Activated T-helper 17 cell treated with anti-CD3 and anti-CD28 coated beads, Interleukin-2, amount 50 U/mL, for 72 hours (primary cell): Measurements from ENCODE around the gene PSMB10. TPM values are rescaled to one million over a fixed set of nuclear protein-coding genes. Genes with fewer than 3 reads are reported as not detected.
"Not testable (repeated sequence)": the region's sequence is repeated elsewhere in the genome, so short reads cannot be mapped to it uniquely, and the experiment has no call there.

Experiments used
- ATAC-seq: fragments of 150-1000 bp; cut with Tn5 transposase; replicated peaks from 2 replicates; pipeline ENCODE4 v1.10.0; 2021; ENCODE audit warnings: mild to moderate bottlenecking, moderate library complexity
- H3K27ac Mint-ChIP-seq: one replicate; pipeline ENCODE4 v1.8.0; 2022; ENCODE audit warnings: mixed read lengths
- H3K27me3 Mint-ChIP-seq: one replicate; pipeline ENCODE4 v1.8.0; 2022; ENCODE audit warnings: mixed read lengths
- H3K36me3 Mint-ChIP-seq: one replicate; pipeline ENCODE4 v1.8.0; 2022; ENCODE audit warnings: low read depth, mild to moderate bottlenecking, mixed read lengths
- H3K4me1 Mint-ChIP-seq: one replicate; pipeline ENCODE4 v1.8.0; 2022; ENCODE audit warnings: mixed read lengths
- H3K4me3 Mint-ChIP-seq: one replicate; pipeline ENCODE4 v1.8.0; 2022; ENCODE audit warnings: mild to moderate bottlenecking, mixed read lengths
- H3K9me3 Mint-ChIP-seq: one replicate; pipeline ENCODE4 v1.8.0; 2022; ENCODE audit warnings: mixed read lengths
- total RNA-seq, 2 donors: library from RNA; stranded (reverse); gene quantifications; one replicate each; pipeline ENCODE4 v1.2.3, GENCODE V29; 2022

PSMB10 gene
- total RNA-seq, 2 donors from 2014 or later: 201 to 217 TPM

DNA sequence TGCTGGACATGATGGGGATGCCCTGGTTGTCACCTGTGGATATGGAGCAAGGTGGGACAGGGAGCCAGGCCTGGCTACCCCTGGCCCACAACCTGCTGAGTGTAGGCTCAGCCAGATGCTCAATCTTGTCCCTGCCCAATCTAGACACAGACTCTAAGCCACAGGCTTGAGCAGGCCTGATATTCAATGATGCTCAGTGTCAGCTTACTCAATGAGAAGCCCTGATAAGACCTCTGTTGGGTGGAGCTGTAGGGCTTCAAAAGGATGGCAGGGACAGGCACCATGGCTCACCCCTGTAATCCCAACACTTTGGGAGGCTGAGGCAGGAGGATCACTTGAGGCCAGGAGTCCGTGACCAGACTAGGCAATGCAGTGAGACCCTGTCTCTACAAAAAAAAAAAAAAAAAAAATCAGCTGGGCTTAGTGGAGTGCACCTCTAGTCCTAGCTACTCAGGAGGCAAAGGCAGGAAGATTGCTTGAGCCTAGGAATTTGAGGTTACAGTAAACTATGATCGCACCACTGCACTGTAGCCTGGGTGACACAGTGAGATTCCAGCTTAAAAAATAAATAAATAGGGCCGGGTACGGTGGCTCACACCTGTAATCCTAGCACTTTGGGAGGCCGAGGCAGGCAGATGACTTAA lies 3.9 kb upstream of the PSMB10 start:
- Mint-ChIP-seq H3K4me3 (peak overlapping the region; percentile 48), H3K36me3 (peaks cover 24% of the 10 kb centered on the region), H3K4me1 (peaks cover 12% of the 10 kb centered on the region), H3K9me3 (no peaks in the 10 kb centered on the region), H3K27me3 (no peaks in the 10 kb centered on the region), H3K27ac (no peak overlapping the region)
- ATAC-seq: no peak

DNA sequence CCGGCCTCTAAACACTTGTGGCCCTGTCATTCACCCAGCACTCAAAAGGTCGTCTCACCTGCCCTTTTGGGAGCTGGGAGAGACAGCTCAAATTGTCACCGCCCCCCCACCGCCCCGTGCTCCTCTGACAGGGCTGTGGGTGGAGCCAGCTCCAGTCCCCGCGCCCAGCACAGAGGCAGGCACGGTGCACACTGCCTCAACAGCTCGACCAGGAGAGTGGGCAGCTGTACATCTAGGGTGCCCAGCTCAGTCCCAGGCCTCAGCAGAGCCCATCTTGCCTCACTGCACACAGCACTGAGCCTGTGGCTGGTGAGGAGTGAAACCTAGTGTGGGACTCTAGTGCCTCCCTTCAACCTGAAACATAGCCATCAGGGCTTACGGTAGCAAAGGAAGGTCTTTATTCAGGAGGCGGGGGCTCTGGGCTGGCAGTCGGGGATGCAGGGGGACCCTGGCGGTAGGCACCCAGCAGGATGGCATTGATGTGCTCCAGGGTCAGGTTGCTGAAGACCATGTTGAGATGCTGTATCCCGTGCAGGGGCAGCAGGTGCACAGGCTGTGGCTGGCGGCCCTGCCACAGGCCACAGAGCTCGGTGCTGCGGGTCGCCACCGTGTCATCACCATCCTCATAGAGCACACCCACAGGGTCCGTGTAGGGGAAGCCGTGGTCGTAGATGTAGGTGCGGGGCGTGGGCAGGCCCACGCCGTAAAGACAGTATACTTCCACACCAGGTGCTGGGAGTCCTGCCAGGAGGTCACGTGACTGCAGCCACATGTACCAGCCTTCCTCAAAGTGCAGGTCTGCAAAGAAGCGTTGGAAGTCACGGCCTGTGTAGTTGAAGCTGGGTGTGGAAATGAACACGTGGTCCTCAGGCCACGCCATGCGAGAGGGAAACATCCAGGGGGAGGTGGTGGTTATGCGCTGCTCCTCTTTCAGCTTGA lies 3.1 kb upstream of the PSMB10 start:
- H3K27me3 Mint-ChIP-seq: no peaks in the 10 kb centered on the region
- ATAC-seq: no peak
- peaks cover 32% of the 10 kb centered on the region for H3K36me3 Mint-ChIP-seq
- no peaks in the 10 kb centered on the region for H3K9me3 Mint-ChIP-seq
- no peak overlapping the region for H3K27ac Mint-ChIP-seq
- H3K4me3 Mint-ChIP-seq: peak overlapping the region; percentile 48
- peaks cover 18% of the 10 kb centered on the region for H3K4me1 Mint-ChIP-seq

DNA sequence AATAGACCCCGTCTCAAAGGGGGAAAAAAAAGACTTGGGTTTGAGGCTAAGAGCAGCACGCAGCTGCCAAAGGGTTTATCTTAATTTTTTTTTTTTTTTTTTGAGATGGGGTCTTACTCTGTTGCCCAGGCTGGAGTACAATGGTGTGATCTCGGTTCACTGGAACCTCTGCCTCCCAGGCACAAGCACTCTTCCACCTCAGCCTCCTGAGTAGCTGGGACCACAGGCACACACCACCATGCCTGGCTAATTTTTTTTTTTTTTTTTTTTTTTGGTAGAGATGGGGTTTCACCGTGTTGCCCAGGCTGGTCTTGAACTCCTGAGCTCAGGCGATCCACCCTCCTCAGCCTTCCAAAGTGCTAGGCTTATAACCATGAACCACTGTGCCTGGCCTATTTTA lies 1.1 kb upstream of the PSMB10 start:
- Mint-ChIP-seq H3K36me3 (peaks cover 53% of the 10 kb centered on the region), H3K27ac (peak overlapping the region; percentile 99), H3K4me3 (peak overlapping the region; percentile 81), H3K4me1 (peaks cover 18% of the 10 kb centered on the region)
- not testable (repeated sequence) for ATAC-seq, H3K9me3 Mint-ChIP-seq, H3K27me3 Mint-ChIP-seq

DNA sequence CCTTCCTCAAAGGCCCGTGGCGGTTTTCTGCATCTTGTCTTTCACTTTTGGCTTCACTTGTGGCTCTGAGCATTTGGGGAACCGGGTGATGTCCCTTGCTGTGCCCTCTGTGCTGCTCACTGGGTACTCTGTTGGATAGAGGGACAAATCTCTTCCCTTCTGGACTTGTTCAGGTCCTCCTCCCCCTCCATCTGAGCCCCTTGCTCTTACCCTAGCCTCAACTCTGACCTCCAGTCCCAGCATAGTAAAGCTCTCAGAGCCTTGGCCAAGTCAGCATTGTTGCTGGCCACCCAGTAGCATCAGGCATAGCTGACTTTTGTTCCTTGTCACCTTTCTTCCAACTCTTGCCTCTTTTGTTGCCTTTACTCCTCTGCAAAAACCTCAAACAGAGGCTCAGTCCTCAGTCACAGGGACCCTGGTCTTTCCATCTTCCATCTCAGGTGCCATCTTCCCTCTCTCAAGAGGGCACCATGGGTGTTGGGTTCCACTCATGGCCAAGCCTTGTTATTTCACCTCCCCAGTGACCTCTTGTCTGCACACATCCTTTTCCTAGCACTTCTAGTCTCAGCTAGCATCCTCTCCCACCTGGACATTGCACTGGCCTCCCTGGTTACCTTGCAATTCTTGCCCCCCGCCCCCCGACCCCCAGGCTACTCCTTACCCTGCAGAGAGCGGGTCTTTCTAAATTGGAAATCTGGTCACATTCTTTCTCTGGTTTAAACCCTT lies 393 bp upstream of the PSMB10 start:
- peaks cover 60% of the 10 kb centered on the region for H3K36me3 Mint-ChIP-seq

DNA sequence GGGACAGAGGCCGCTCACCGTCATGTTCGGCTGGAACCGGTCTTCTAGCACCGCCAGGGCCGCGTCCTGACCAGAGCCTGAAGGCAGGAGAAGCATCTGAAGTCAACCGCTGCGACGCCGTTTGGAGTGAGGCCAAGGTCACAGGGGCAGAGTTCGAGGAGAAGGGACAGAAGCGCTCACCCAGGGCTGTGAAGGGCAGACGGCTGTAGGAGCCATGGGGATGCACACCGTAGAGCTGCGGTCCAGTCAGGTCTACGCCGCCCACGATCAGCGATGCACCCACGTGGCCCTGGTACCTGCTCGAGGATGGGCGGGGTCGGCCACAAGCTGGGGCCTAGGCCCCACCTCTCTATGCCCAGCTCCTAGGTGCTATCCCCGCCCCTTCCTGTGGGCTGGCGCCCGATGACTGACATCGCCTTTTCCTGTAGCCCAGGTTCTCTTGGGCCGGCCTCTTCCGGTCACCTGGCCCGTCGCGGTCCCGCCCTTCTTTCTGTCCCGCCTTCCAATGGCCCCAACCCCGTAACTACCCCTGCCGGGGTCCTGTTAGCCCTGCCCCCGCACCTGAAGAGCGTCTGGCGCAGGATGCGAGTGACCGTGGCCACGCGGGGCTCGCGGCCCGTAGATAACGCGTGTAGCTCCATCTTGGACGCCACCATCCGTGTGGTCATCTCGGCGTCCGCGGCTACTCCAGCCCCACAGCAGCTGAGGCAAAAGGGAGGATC lies 1.1 kb downstream of the PSMB10 start:
- Mint-ChIP-seq H3K36me3 (peaks cover 67% of the 10 kb centered on the region), H3K9me3 (no peaks in the 10 kb centered on the region), H3K27ac (peak overlapping the region; percentile 99), H3K4me3 (peak overlapping the region; percentile 81), H3K27me3 (no peaks in the 10 kb centered on the region), H3K4me1 (peaks cover 18% of the 10 kb centered on the region)
- peak; percentile 96 for ATAC-seq

More for the DNA sequence above, 393 bp upstream of the PSMB10 start:
- no peaks in the 10 kb centered on the region for H3K27me3 Mint-ChIP-seq
- H3K4me1 Mint-ChIP-seq: peaks cover 18% of the 10 kb centered on the region
- H3K27ac Mint-ChIP-seq: peak overlapping the region; percentile 99
- H3K4me3 Mint-ChIP-seq: peak overlapping the region; percentile 81
- ATAC-seq: peak; percentile 63
- no peaks in the 10 kb centered on the region for H3K9me3 Mint-ChIP-seq

DNA sequence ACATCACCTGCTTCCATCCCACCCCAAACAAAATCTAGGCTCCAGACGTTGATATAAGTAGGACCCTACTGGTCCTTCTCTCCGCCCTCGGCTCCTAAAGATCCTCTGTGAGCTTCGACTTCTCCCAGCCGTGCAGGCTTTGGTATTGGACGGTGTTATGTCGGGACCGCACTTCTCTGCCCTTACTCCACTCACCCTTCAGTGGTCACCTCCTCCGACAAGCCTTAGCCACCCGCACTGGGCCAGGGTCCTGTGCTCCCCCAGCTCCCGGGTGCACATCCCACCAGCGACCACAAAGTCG lies 1.6 kb downstream of the PSMB10 start:
- peaks cover 73% of the 10 kb centered on the region for H3K36me3 Mint-ChIP-seq
- H3K27ac Mint-ChIP-seq: peak overlapping the region; percentile 99
- peak overlapping the region; percentile 81 for H3K4me3 Mint-ChIP-seq
- H3K4me1 Mint-ChIP-seq: peaks cover 15% of the 10 kb centered on the region
- no peaks in the 10 kb centered on the region for H3K9me3 Mint-ChIP-seq
- no peaks in the 10 kb centered on the region for H3K27me3 Mint-ChIP-seq
- no peak for ATAC-seq

DNA sequence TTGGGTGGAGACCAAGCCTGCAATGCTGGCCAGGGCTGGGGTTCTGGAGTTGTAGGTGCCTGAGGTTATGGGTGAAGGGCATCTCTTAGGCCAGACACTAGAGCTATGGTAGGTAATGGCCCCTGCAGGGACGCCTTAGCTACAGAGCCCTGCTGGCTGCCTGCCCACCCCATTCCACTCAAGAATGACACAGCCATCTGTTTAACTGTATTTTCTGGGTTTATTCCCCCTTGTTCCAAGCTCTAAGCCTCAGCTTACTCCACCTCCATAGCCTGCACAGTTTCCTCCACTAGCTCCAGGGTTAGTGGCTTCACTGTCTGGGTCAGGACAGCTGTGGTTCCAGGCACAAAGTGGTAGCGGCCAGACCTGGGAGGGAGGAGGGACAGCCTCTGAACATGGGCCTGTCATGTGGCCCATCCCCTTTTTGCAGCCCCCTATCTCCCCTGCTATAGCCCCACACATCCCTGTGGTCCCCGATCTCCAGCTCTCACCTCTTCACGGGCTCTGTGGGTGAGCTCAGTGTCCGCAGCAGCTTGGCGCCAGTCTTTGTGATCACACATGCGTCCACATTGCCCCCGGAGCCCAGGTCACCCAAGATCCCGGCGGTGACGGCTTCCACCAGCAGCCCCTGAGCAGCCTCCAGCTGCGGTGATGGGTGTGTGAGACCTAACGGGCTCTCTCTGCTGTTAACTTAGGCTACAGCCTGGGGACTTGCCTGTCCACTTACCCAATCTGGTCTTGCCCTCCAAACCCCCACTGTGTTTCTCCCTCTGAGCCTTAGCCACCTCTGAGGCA lies 2.1 kb downstream of the PSMB10 start:
- H3K36me3 Mint-ChIP-seq: peaks cover 78% of the 10 kb centered on the region
- peaks cover 11% of the 10 kb centered on the region for H3K4me1 Mint-ChIP-seq
- peak overlapping the region; percentile 99 for H3K27ac Mint-ChIP-seq
- peak overlapping the region; percentile 81 for H3K4me3 Mint-ChIP-seq
- no peaks in the 10 kb centered on the region for H3K9me3 Mint-ChIP-seq
- no peaks in the 10 kb centered on the region for H3K27me3 Mint-ChIP-seq
- ATAC-seq: no peak

DNA sequence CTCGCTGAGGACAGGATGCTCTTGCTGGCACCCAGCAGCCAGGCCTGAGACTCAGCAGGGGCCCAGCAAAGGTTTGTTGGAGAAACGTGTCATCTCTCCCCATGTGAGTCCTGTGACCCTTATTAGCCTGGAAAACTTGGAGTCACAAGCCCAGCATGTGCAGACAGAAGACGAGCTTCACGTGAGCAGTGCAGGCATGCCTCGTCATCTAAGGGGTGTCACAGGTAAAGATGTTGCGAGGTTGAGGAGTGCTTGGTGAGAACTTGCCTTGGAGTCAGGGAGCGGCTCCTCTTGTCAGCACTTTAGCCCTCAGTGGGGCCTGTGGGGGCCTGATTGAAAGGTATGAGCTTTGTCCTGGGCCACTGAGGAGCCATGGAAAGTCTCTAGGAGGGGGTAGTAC lies 2.8 kb downstream of the PSMB10 start:
- no peak for ATAC-seq
- no peaks in the 10 kb centered on the region for H3K27me3 Mint-ChIP-seq
- peak overlapping the region; percentile 81 for H3K4me3 Mint-ChIP-seq
- H3K36me3 Mint-ChIP-seq: peaks cover 74% of the 10 kb centered on the region
- H3K9me3 Mint-ChIP-seq: no peaks in the 10 kb centered on the region
- H3K4me1 Mint-ChIP-seq: peaks cover 11% of the 10 kb centered on the region
- peak overlapping the region; percentile 75 for H3K27ac Mint-ChIP-seq

DNA sequence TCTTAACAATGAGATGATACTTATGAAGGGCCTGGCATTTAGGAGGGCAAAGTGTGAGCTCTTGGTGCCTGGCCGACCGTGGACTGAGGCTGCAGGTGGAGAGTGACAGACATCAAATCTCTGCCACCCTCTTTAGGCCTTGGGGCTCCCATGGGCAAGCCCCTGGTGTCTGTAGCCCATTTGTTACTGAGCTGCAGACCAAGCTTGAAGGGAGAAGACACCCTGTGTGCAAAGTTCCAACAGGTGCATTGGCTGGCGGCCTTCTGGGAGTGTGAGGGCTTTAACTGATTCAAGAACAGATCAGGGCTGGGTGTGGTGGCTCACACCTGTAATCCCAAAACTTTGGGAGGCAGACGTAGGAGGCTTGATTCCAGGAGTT lies 4.2 kb downstream of the PSMB10 start:
- Mint-ChIP-seq H3K4me3 (no peak overlapping the region), H3K9me3 (no peaks in the 10 kb centered on the region), H3K27ac (no peak overlapping the region), H3K27me3 (no peaks in the 10 kb centered on the region), H3K36me3 (peaks cover 83% of the 10 kb centered on the region), H3K4me1 (peaks cover 11% of the 10 kb centered on the region)
- no peak for ATAC-seq

DNA sequence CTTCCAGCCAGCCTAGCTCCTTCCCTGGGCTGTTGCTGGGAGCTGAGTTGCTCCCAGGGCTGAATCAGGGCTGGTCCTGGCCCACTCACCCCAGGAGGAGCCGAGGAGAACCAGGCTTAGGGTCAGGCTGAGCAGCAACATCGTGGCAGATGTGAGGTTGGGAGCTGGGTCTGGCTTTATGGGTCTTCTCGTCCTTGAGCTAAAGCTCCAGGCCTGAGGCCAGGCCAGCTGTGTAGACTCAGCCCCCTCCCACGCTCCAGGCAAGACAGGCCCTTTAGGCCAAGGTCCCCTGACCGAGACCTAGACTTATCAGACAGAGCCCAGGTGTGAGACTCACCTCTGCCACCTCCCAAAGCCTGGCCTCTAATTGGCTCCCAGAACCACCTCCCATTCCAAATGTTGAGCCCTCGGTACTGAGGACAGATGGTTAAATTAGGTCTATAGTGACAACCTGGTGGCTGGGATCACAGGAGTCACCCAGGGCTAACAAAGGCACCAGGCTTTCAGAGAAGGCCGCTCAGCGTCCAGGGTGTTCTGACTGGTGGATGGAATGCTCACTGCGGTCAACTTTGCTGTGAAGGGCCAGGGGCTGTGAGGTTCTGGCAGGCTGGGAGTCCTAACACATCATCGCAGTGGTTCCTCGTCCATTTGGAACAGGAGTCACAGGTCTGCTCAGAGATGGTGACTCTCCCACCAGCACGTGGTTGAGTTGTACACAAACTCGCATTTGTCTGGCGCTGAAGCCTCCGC lies 4.8 kb downstream of the PSMB10 start, which contains the start of gene CTRL:
CTRL (minus strand) TSS at position 151 of the 750 bp plus-strand sequence; CDS start at position 141, 10 bp downstream.
- Mint-ChIP-seq H3K4me1 (peaks cover 6% of the 10 kb centered on the region), H3K9me3 (no peaks in the 10 kb centered on the region), H3K4me3 (no peak within 1 kb of the TSS), H3K36me3 (peaks cover 79% of the 10 kb centered on the region), H3K27ac (no peak within 1 kb of the TSS), H3K27me3 (no peaks in the 10 kb centered on the region)
- ATAC-seq: no peak

DNA sequence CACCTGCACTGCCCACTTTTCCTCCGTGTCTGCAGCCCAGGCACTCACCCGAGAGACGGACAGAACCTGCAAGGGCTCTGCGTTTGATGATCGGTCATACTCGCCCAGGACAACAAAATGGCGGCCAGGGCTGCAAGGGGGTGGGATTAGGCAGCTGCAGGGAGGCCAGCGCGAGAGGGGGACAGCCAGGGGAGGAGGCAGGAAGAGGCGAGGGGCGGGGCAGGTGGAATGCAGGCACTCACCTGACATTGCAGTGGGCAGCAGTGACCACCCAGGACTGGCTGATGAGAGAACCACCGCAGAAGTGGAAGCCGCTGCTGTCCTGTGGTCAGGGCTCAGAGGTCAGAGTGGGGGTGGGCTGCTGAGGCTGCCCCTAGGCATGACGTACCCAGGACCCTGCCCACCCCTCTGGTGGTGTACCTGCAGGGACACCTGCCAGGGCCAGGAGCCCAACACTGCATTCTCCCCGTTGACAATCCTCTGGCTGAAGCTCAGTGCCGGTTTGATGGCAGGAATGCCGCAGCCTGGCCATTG lies 5.9 kb downstream of the PSMB10 start:
- H3K27me3 Mint-ChIP-seq: no peaks in the 10 kb centered on the region
- H3K9me3 Mint-ChIP-seq: no peaks in the 10 kb centered on the region
- H3K4me1 Mint-ChIP-seq: peaks cover 6% of the 10 kb centered on the region
- no peak for ATAC-seq
- H3K36me3 Mint-ChIP-seq: peaks cover 67% of the 10 kb centered on the region
- H3K27ac Mint-ChIP-seq: no peak overlapping the region
- H3K4me3 Mint-ChIP-seq: no peak overlapping the region

DNA sequence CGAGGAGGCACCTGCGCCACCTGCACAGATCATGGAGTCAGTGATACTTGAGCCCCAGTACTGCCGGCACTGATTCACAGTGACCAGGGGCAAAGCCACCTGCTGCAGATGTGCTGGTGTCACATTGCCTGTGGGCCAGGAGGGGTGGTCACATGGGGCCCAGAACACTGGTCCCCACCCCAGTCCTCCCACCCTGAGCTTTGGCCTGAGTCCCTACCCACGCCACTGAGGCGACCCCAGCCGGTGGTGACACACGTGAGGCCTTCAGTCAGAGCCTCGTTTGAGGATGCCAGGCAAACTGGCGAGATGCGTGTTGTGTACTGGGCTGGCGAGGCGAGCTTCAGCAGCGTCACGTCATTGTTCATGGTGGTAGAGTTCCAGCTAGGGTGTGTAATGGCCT lies 6.5 kb downstream of the PSMB10 start:
- H3K27ac Mint-ChIP-seq: no peak overlapping the region
- peaks cover 62% of the 10 kb centered on the region for H3K36me3 Mint-ChIP-seq
- no peak overlapping the region for H3K4me3 Mint-ChIP-seq
- no peak for ATAC-seq
- H3K4me1 Mint-ChIP-seq: peaks cover 4% of the 10 kb centered on the region
- no peaks in the 10 kb centered on the region for H3K9me3 Mint-ChIP-seq
- no peaks in the 10 kb centered on the region for H3K27me3 Mint-ChIP-seq
